ENCODE measurements around the gene GAST.

GAST gene

DNA sequence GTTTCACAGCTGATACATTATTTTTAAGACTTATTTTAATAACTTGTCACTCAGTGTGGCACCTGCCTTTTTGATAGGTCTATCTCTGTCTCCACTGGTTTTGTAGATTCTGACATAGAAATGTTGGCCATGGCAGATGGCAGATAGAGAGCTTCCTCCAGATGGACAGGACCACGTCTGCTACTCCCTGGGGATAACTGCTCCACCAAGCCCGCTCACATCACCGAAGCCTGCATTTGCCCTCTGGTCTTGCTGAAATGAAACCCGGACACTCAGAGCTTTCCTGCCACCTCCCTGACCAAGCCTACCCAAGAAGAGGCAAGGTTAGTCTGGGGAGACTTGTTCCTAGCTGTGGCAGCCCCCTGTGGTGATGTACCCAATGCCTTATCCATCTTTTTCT, 38.7 kb downstream of the GAST start:
- DNase-seq: no peak

DNA sequence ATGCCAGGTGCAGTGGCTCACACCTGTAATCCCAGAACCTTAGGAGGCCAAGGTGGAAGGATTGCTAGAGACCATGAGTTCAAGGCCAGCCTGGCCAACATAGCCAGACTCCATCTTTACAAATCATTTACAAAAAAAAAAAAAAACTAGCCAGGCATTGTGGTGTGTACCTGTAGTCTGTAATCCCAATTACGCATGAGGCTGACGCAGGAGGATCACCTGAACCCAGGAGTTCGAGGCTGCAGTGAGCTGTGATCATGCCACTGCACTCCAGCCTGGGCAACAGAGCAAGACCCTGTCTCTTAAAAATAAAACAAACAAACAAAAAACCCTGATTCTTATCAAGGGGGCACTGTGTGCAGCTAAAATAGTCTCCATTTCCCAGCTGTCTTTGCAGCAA, 39.2 kb downstream of the GAST start:
- DNase-seq: no peak

- DNase-seq: no peak
Observed at GRCh38 chr17:41754066-41754465, 41.9 kb downstream of the GAST start.

GRCh38 chr17:41758601-41759000, 46.5 kb downstream of the GAST start:
- DNase-seq: no peak

- DNase-seq: no peak
Observed at GRCh38 chr17:41760878-41761277, 48.7 kb downstream of the GAST start.

- DNase-seq: no peak
Observed at GRCh38 chr17:41762391-41762790, 50.3 kb downstream of the GAST start.

DNA sequence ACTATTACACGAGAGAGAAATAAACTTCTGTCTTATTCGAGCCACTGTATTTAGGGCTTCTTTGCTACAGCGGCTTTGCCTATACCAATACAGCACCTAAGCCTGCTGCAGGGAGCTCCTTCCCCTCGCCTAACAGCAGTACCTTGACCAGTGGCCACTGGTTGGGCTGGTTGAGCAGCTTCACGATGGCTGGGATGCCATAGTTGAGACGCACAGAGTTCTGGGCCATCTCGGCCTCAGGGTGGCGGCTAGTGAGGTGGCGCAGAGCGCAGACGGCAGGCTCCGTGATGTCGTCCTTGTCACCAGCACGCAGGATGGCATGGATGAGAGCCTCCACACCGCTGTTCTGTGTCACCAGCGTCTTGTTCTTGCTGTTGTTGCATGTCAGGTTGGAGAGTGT, 50.7 kb downstream of the GAST start:
- no peak for DNase-seq

GRCh38 chr17:41763327-41763726, 51.2 kb downstream of the GAST start:
- no peak for DNase-seq

Measured in NCI-H526 treated with DMSO at 0.1 percent for 48 hours (cell line).